GM19240 (cell line): Measurements from ENCODE around the gene CAMKK2.
"Not testable (repeated sequence)": the region's sequence is repeated elsewhere in the genome, so short reads cannot be mapped to it uniquely, and the experiment has no call there.

Experiments used
- DNase-seq: peaks from one replicate; pipeline ENCODE4 v3.0.0; 2011; ENCODE audit warnings: low spot score; ENCODE audit not compliant: insufficient read length

CAMKK2 gene

GRCh38 chr12:121201140-121201539 lies 95.4 kb downstream of the CAMKK2 start:
- DNase-seq: not testable (repeated sequence)

- no peak for DNase-seq
Measured at GRCh38 chr12:121198949-121199348, 97.6 kb downstream of the CAMKK2 start.

- DNase-seq: no peak
Measured at GRCh38 chr12:121196902-121197301, 99.6 kb downstream of the CAMKK2 start.

DNA sequence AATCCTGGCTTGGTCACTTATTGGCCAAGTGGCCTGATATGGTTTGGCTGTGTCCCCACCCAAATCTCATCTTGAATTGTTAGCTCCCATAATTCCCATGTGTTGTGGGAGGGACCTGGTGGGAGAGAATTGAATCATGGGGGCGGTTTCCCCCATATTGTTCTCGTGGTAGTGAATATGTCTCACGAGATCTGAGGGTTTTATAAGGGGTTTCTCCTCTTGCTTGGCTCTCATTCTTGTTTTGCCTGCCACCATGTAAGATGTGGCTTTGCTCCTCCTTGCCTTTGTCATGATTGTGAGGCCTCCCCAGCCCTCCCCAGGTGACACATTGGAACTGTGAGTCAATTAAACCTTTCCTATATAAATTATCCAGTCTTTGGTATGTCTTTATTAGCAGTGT lies 105.4 kb downstream of the CAMKK2 start:
- DNase-seq: no peak

DNA sequence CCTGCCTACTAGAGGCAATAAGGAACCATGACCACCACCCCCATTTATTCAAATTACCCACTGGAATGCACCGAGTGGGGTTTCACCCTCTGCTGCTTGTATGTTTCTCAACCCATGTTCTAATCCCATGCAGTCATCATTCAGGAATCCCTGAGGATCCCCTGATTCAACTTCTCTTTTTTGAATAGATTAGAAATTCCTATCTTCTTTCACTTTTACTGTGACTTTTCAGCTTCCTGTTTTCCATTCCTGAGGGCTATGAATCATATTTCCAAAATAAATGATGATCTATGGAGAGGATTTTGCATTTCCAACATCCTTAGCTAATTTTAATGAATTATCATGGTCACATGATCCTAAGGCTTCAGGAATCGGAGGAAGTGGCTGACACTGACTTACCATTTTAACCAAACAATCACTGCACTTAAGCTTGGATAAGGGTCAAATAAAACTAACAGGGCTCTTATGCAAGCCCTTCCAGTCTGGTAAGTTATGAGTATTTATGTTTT lies 105.9 kb downstream of the CAMKK2 start:
- DNase-seq: no peak

- DNase-seq: no peak
Measured at GRCh38 chr12:121189619-121190155, 106.8 kb downstream of the CAMKK2 start.

DNA sequence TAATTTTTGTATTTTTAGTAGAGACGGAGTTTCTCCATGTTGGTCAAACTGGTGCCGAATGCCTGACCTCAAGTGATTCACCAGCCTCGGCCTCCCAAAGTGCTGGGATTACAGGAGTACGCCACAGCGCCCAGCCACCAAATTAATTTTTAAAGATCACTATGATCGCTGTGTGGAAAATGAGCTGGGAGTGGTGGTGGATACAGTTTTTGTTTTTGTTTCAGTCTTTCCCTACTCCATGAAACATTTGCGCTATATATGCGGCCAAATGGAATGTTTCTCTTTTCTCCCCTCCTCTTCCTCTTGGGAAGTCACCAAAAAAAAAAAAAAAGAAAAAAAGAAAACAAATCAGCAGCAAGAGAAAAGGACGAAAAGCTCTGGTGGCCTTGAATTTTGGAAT lies 107.4 kb downstream of the CAMKK2 start:
- no peak for DNase-seq

GRCh38 chr12:121188227-121188626 lies 108.3 kb downstream of the CAMKK2 start:
- no peak for DNase-seq
